PC-9 (cell line): ENCODE measurements around the gene FAM221B. TPM values are rescaled to one million over a fixed set of nuclear protein-coding genes. Genes with fewer than 3 reads are reported as not detected.

Experiments
- BruUV-seq: library from RNA; stranded (reverse); fragments of 400-500 nt; replicated peaks from 2 replicates; lab custom pipeline; 2021; lab: Mats Ljungman, UMichigan
- CTCF ChIA-PET: fragments of 300-600 bp; sonication (Branson Sonifier 250); formaldehyde crosslinking; loops from one replicate; lab custom pipeline; 2022; ENCODE audit warnings: antibody characterized with exemption; lab: Charles Lee
- POLR2A ChIA-PET: fragments of 300-600 bp; sonication (Branson Sonifier 250); formaldehyde crosslinking; loops from one replicate; lab custom pipeline; 2022; ENCODE audit warnings: antibody characterized with exemption; ENCODE audit not compliant: unreplicated experiment; lab: Charles Lee
- DNase-seq, 2 experiments: peaks; one replicate each; pipeline versions ENCODE4 v3.0.0 to v3.0.0-alpha.2; 2015 to 2022; ENCODE audit warnings: mixed read lengths in 1 of 2
- H2AFZ ChIP-seq: fragments of 200-600 bp; sonication (generic); 2 replicates; pipeline ENCODE4 v1.8.1; 2017; ENCODE audit warnings: antibody characterized with exemption
- H3F3A ChIP-seq: fragments of 200-600 bp; sonication (generic); 2 replicates; pipeline ENCODE4 v1.8.1; 2017; ENCODE audit warnings: antibody characterized with exemption, mild to moderate bottlenecking, low read depth; ENCODE audit not compliant: insufficient read depth
- H3K27ac ChIP-seq: fragments of 200-600 bp; sonication (generic); 2 replicates; pipeline ENCODE4 v1.6.1; 2016; ENCODE audit warnings: mixed run types
- H3K27me3 ChIP-seq: fragments of 200-600 bp; sonication (generic); 2 replicates; pipeline ENCODE4 v1.6.1; 2016; ENCODE audit warnings: low read depth, mixed run types; ENCODE audit not compliant: insufficient read depth
- H3K36me3 ChIP-seq: fragments of 200-600 bp; sonication (generic); 2 replicates; pipeline ENCODE4 v1.6.1; 2016; ENCODE audit warnings: low read depth, mixed run types
- H3K4me1 ChIP-seq: fragments of 200-600 bp; sonication (generic); replicated peaks from 2 replicates; pipeline ENCODE4 v1.6.1; 2016; ENCODE audit warnings: mixed run types; ENCODE audit not compliant: insufficient read depth
- H3K4me2 ChIP-seq: fragments of 200-600 bp; sonication (generic); 2 replicates; pipeline ENCODE4 v1.6.1; 2017; ENCODE audit warnings: mixed run types
- H3K4me3 ChIP-seq: fragments of 200-600 bp; sonication (generic); 2 replicates; pipeline ENCODE4 v1.6.1; 2016; ENCODE audit warnings: mixed run types
- H3K79me2 ChIP-seq: fragments of 200-600 bp; sonication (generic); 2 replicates; pipeline ENCODE4 v1.6.1; 2017; ENCODE audit warnings: low read depth, mixed run types
- H3K9me2 ChIP-seq: fragments of 200-600 bp; sonication (generic); 2 replicates; pipeline ENCODE4 v1.8.1; 2017; ENCODE audit warnings: mild to moderate bottlenecking; ENCODE audit not compliant: insufficient read depth
- H3K9me3 ChIP-seq: fragments of 200-600 bp; sonication (generic); 2 replicates; pipeline ENCODE4 v1.8.1; 2016; ENCODE audit warnings: low read depth; ENCODE audit not compliant: insufficient read depth
- H4K20me1 ChIP-seq: fragments of 200-600 bp; sonication (generic); 2 replicates; pipeline ENCODE4 v1.8.1; 2017; ENCODE audit not compliant: insufficient read depth
- EZH2 ChIP-seq: fragments of 200-600 bp; sonication (generic); IDR thresholded peaks from 2 replicates; pipeline ENCODE4 v1.8.0; 2017; ENCODE audit warnings: antibody characterized with exemption, low read depth
- intact Hi-C: fragments of 100-400 bp; cut with micrococcal nuclease; formaldehyde crosslinking; loops from one replicate; pipeline ENCODE4 v1.10.0; 2022; ENCODE audit not compliant: unreplicated experiment
- total RNA-seq: library from RNA; stranded (reverse); gene quantifications from 2 replicates; pipeline ENCODE4 v1.2.3, GENCODE V29; 2021
- TF ChIP-seq, protein P1 (sequence below): fragments of 200-600 bp; sonication (generic); conservative IDR thresholded peaks from 2 replicates; pipeline ENCODE4 v1.6.1; 2017; ENCODE audit warnings: mixed run types, antibody characterized with exemption, mild to moderate bottlenecking, moderate library complexity

FAM221B gene
- total RNA-seq, 1 experiment from 2014 or later = not detected

DNA sequence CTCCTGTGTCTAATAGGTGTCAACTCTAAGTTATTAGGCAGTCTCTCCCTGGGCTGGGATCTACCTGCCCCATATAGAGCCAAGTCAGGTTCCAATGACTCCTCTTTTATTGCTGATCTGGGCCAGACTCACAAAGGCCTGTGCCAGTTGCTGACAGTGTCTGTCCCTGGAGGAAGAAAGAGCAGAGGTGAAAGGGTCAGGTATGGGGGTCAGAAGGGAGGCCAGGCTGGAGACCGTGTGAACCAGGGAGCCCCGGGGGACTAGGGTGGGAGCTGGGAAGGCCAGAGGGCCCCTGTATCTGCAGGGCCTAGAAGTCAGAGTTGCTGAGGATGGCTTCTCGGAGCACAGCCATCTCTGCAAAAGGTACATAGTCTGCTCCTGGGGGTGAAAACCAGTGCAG lies 10.2 kb downstream of the FAM221B start:
- H3K27me3 ChIP-seq = no peaks in the 10 kb centered on the region
- no peak for TF ChIP-seq EZH2
- TF ChIP-seq, protein P1, sequence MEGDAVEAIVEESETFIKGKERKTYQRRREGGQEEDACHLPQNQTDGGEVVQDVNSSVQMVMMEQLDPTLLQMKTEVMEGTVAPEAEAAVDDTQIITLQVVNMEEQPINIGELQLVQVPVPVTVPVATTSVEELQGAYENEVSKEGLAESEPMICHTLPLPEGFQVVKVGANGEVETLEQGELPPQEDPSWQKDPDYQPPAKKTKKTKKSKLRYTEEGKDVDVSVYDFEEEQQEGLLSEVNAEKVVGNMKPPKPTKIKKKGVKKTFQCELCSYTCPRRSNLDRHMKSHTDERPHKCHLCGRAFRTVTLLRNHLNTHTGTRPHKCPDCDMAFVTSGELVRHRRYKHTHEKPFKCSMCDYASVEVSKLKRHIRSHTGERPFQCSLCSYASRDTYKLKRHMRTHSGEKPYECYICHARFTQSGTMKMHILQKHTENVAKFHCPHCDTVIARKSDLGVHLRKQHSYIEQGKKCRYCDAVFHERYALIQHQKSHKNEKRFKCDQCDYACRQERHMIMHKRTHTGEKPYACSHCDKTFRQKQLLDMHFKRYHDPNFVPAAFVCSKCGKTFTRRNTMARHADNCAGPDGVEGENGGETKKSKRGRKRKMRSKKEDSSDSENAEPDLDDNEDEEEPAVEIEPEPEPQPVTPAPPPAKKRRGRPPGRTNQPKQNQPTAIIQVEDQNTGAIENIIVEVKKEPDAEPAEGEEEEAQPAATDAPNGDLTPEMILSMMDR = no peak
- peaks cover 8% of the 10 kb centered on the region for H3K4me1 ChIP-seq
- H3F3A ChIP-seq = peaks cover 13% of the 10 kb centered on the region; the same call in 1 of the 2 replicates
- no peak overlapping the region for H3K4me2 ChIP-seq
- CTCF ChIA-PET = no interaction called here
- H2AFZ ChIP-seq = no peak overlapping the region
- no peaks in the 10 kb centered on the region for H3K9me3 ChIP-seq
- no peak overlapping the region for H3K4me3 ChIP-seq
- no peaks in the 10 kb centered on the region for H3K36me3 ChIP-seq
- no peaks in the 10 kb centered on the region for H4K20me1 ChIP-seq
- no peaks in the 10 kb centered on the region for H3K9me2 ChIP-seq
- POLR2A ChIA-PET = interaction anchor here (0.6 kb wide), 1 partner anchor 135 kb away, joined by 3 read pairs; no protein-coding TSS in a partner anchor
- no peak for DNase-seq
- intact Hi-C loops = no loop called here
- no peaks in the 10 kb centered on the region for H3K79me2 ChIP-seq
- no peak overlapping the region for H3K27ac ChIP-seq
- BruUV-seq = no TSS peak

DNA sequence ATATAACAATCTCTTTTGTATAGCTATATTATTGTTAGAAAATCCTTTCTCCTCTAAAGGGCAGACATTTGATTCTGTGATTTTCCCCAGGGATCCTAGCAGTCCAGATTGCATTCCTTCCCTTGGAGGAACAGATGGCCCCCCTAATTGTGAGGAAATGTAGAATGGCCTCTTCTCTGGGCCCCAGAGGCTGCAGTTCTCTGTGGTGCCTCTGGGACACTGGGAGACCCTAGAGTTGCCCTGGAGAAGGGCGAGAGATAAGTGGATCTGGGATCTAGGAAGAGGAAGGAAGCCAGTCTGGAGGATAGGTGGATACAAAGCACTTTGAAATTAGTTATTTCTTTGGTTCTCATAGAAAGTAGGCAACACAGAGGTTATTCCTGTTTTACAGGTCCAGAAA lies 11.8 kb downstream of the FAM221B start:
- peaks cover 13% of the 10 kb centered on the region; the same call in 1 of the 2 replicates for H3F3A ChIP-seq
- H3K27ac ChIP-seq = no peak overlapping the region
- no peaks in the 10 kb centered on the region for H4K20me1 ChIP-seq
- no peak overlapping the region for H2AFZ ChIP-seq
- no peaks in the 10 kb centered on the region for H3K27me3 ChIP-seq
- peaks cover 8% of the 10 kb centered on the region for H3K4me1 ChIP-seq
- ChIA-PET POLR2A (no interaction called here), CTCF (no interaction called here)
- no peaks in the 10 kb centered on the region for H3K36me3 ChIP-seq
- intact Hi-C loops = no loop called here
- no TSS peak for BruUV-seq
- DNase-seq = no peak
- no peaks in the 10 kb centered on the region for H3K79me2 ChIP-seq
- no peaks in the 10 kb centered on the region for H3K9me3 ChIP-seq
- H3K9me2 ChIP-seq = no peaks in the 10 kb centered on the region
- TF ChIP-seq, protein P1 = no peak
- no peak for TF ChIP-seq EZH2
- H3K4me3 ChIP-seq = no peak overlapping the region
- H3K4me2 ChIP-seq = no peak overlapping the region; the same call in 1 of the 2 replicates

DNA sequence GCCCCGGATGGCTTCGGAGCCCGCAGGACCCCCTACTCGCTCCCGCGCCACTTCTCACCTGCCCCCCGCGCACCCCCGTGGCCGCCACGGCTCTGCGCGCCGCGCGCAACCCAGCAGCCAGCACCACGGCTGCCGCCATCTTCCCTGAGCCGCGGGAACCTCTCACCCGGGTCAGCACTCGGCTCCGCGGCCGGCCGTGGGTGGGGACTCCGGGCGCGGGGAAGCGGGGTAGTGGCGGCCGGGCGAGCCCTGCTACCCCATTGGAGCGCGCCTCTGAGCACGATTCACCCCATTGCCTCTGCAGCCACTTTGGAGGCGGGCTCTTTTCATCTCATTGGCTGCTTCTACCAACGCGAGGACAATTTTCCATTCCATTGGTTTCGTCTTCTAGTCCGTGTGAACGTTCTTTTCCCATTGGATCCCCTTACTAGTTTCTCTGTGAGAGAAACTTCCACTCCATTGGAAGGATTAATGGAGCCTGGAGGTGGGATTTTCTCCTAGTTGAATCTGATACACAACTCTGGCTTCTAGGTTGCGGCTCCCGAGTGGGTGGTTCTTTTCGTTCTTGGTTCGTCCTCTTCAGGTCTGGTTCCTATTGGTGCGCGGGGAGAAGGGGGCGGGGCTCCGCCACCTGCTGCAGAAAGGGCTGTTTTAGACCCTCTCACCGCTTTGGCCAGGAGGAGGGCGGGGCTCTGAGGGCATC lies 13.5 kb downstream of the FAM221B start, which contains the start of gene HINT2:
TSS of gene HINT2 (minus strand) at position 202 of the 703 bp plus-strand sequence. CDS start at position 139, 63 bp downstream.
- Histone ChIP-seq H3K9me3 (no peaks in the 10 kb centered on the region), H2AFZ (peak within 1 kb of the TSS; percentile 76), H3K4me2 (peak within 1 kb of the TSS; percentile 87), H3K27ac (peak within 1 kb of the TSS; percentile 79), H3K27me3 (no peaks in the 10 kb centered on the region), H4K20me1 (no peaks in the 10 kb centered on the region), H3F3A (peaks cover 13% of the 10 kb centered on the region; the same call in 1 of the 2 replicates), H3K79me2 (no peaks in the 10 kb centered on the region), H3K4me1 (peaks cover 8% of the 10 kb centered on the region), H3K36me3 (no peaks in the 10 kb centered on the region), H3K4me3 (peak within 1 kb of the TSS; percentile 66), H3K9me2 (no peaks in the 10 kb centered on the region)
- peak; percentile 91 to 93 for DNase-seq
- intact Hi-C loops = no loop called here
- TF ChIP-seq, protein P1 = no peak
- TF ChIP-seq EZH2 = no peak
- POLR2A ChIA-PET = no interaction called here
- CTCF ChIA-PET = interaction anchor here (0.6 to 1.5 kb wide), 2 partner anchors 79 to 211 kb away, joined by 4 read pairs; no protein-coding TSS in a partner anchor
- no TSS peak for BruUV-seq
